Measurements from ENCODE around the gene ACSL5.

Gene ACSL5

GRCh38 chr10:112360308-112361270, 13.3 kb upstream of the ACSL5 start:
- H3K4me3 ChIP-seq (ENCODE audit: low read depth, low read length), result no peak overlapping the region
- TF ChIP-seq, protein P1, sequence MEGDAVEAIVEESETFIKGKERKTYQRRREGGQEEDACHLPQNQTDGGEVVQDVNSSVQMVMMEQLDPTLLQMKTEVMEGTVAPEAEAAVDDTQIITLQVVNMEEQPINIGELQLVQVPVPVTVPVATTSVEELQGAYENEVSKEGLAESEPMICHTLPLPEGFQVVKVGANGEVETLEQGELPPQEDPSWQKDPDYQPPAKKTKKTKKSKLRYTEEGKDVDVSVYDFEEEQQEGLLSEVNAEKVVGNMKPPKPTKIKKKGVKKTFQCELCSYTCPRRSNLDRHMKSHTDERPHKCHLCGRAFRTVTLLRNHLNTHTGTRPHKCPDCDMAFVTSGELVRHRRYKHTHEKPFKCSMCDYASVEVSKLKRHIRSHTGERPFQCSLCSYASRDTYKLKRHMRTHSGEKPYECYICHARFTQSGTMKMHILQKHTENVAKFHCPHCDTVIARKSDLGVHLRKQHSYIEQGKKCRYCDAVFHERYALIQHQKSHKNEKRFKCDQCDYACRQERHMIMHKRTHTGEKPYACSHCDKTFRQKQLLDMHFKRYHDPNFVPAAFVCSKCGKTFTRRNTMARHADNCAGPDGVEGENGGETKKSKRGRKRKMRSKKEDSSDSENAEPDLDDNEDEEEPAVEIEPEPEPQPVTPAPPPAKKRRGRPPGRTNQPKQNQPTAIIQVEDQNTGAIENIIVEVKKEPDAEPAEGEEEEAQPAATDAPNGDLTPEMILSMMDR (IDR thresholded peaks at IDR 0.05; ENCODE audit: borderline replicate concordance, insufficient read depth, low read depth, low read length), result no peak

DNA sequence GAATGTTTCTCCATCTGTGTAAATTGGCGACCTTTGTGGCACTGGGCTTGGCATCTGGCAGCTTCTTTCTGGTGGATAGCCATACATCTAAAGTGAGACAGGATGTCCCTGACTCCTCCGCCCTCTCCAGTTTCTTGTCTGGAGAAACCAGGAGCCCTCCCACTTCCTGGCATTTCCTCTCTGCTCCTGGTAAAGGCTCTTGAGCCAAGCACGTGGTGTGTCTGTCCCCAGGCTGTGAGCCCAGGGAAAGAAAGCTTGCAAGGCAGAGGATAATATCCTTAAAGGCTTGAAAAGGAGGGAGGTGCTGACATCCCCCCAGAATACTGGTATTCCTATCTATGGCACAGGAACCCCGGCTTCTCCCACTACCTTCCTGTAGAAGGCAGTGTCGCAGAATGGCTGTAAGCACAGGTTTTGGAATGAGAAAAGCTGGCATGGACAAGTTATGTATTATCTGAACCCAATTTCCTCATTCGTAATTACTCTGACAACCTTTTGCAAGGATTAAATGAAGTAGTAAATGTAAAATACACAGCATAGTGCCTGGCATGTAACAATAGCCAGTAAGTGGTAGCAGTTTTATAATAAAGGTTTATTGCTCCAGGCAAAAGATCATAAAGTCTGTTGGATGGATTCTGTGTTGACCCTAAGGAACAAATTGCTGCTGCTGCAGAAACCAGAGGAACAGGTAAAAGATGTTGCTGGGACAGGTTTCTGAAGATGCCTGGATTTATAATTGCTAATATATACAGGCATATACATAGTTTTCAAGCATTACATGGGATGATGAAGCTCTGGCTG, 11.8 kb upstream of the ACSL5 start:
- TF ChIP-seq, protein P1 (IDR thresholded peaks at IDR 0.05; ENCODE audit: borderline replicate concordance, insufficient read depth, low read depth, low read length), result no peak
- no peak overlapping the region for H3K4me3 ChIP-seq (ENCODE audit: low read depth, low read length)

DNA sequence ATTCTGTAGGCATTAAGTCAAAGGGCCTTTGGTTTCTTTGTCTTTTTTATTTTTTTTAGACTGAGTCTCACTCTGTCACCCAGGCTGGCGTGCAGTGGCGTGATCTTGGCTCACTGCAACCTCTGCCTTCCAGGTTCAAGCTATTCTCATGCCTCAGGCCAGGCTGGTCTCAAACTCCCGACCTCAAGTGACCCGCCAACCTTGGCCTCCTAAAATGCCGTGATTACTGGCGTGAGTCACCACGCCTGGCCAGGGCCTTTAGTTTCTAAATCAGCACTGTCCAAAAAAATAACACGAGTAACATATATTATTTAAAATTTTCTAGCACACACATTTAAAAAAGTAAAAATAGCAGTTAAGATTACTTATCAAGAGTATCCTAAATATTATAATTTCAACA, 11.1 kb upstream of the ACSL5 start:
- TF ChIP-seq, protein P1 (IDR thresholded peaks at IDR 0.05; ENCODE audit: borderline replicate concordance, insufficient read depth, low read depth, low read length), result no peak

GRCh38 chr10:112363696-112364688, 9.9 kb upstream of the ACSL5 start:
- TF ChIP-seq, protein P1 (IDR thresholded peaks at IDR 0.05; ENCODE audit: borderline replicate concordance, insufficient read depth, low read depth, low read length), result no peak

More for the DNA sequence above, 11.1 kb upstream of the ACSL5 start:
- H3K4me3 ChIP-seq (ENCODE audit: low read depth, low read length), result no peak overlapping the region

DNA sequence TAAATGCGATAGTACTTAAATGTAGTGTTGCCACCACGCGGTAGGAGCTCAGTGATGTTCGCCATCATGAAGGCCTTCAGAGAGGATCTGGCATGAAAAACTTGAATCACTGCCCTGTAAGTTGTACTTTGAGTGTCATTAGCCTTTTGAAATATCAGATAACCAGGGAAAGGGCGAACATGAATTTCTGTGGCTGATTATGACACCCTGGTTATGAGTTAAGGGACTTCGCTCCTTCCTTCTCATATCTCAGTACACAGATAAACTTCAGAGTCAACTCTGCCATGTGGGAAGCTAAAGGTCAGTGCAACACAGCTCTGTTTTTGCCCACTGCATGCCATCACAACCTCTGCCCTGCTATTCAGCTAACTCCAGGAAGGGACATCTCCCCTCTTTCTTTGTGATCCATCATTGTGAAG, 8.9 kb upstream of the ACSL5 start:
- no peak overlapping the region for H3K4me3 ChIP-seq (ENCODE audit: low read depth, low read length)
- TF ChIP-seq, protein P1 (IDR thresholded peaks at IDR 0.05; ENCODE audit: borderline replicate concordance, insufficient read depth, low read depth, low read length), result no peak

More at GRCh38 chr10:112363696-112364688, 9.9 kb upstream of the ACSL5 start:
- no peak overlapping the region for H3K4me3 ChIP-seq (ENCODE audit: low read depth, low read length)

GRCh38 chr10:112365451-112365850, 8.5 kb upstream of the ACSL5 start:
- TF ChIP-seq, protein P1 (IDR thresholded peaks at IDR 0.05; ENCODE audit: borderline replicate concordance, insufficient read depth, low read depth, low read length), result no peak
- H3K4me3 ChIP-seq (ENCODE audit: low read depth, low read length), result no peak overlapping the region
